HEK293 (cell line): ENCODE measurements around the gene C2CD2L.

Source experiments
- CTCF ChIA-PET: fragments of 350-600 bp; formaldehyde crosslinking; extraction: SDS; loops from one replicate; lab custom pipeline; 2021; ENCODE audit warnings: antibody characterized with exemption; lab: Yijun Ruan, JAX
- POLR2A ChIA-PET: fragments of 300-600 bp; formaldehyde crosslinking; extraction: SDS; loops from one replicate; lab custom pipeline; 2020; ENCODE audit warnings: antibody characterized with exemption, inconsistent platforms; lab: Yijun Ruan, JAX
- H3K27ac ChIP-seq: fragments of 200-500 bp; sonication (Bioruptor generic); 2 replicates; pipeline ENCODE4 v1.5.1; 2014; ENCODE audit warnings: low read depth, low read length, control low read depth, inconsistent platforms; ENCODE audit errors: extremely low read depth
- H3K36me3 ChIP-seq, 2 experiments: fragments of 200-500 bp in 1 of 2; sonication (Bioruptor generic) in 1 of 2; 1 replicate in 1 of 2; 2 replicates in 1 of 2; pipeline ENCODE4 v1.5.1; 2014 to 2017; ENCODE audit warnings: inconsistent platforms in 2 of 2, low read length in 2 of 2; ENCODE audit not compliant: control insufficient read depth in 2 of 2, insufficient read depth in 1 of 2
- H3K4me1 ChIP-seq: fragments of 200-500 bp; sonication (Bioruptor generic); 2 replicates; pipeline ENCODE4 v1.5.1; 2014; ENCODE audit warnings: mild to moderate bottlenecking, low read length, inconsistent platforms; ENCODE audit not compliant: control insufficient read depth, insufficient read depth
- H3K4me3 ChIP-seq: 2 replicates; pipeline ENCODE4 v1.5.1; 2011; ENCODE audit warnings: low read depth, mild to moderate bottlenecking, control low read depth, low read length, moderate library complexity
- H3K9me3 ChIP-seq: fragments of 200-500 bp; sonication (Bioruptor generic); 2 replicates; pipeline ENCODE4 v1.5.1; 2014; ENCODE audit warnings: low read depth, low read length, inconsistent platforms; ENCODE audit not compliant: control insufficient read depth, insufficient read depth
- EGR2 ChIP-seq: fragments of 450-650 bp; formaldehyde crosslinking; IDR thresholded peaks from 2 replicates; pipeline ENCODE4 v1.5.1; 2016; ENCODE audit warnings: low read depth, missing biosample characterization, missing genetic modification characterization
- HOXA7 ChIP-seq: sonication (generic); formaldehyde crosslinking; IDR thresholded peaks from 2 replicates; pipeline ENCODE4 v1.8.1; 2022; ENCODE audit warnings: missing genetic modification reagents, borderline replicate concordance
- IKZF3 ChIP-seq: fragments of 450-650 bp; IDR thresholded peaks from 2 replicates; pipeline ENCODE4 v1.5.0; 2018; ENCODE audit warnings: missing biosample characterization, mild to moderate bottlenecking, missing genetic modification characterization, moderate library complexity
- KLF8 ChIP-seq: fragments of 450-650 bp; formaldehyde crosslinking; IDR thresholded peaks from 2 replicates; pipeline ENCODE4 v1.5.1; 2016; ENCODE audit warnings: missing biosample characterization, missing genetic modification characterization
- OSR2 ChIP-seq: fragments of 450-650 bp; formaldehyde crosslinking; IDR thresholded peaks from 2 replicates; pipeline ENCODE4 v1.5.1; 2016; ENCODE audit warnings: missing biosample characterization, missing genetic modification characterization
- PRDM10 ChIP-seq: fragments of 450-650 bp; formaldehyde crosslinking; IDR thresholded peaks from 2 replicates; pipeline ENCODE4 v1.5.1; 2016; ENCODE audit warnings: missing biosample characterization, missing genetic modification characterization
- SCRT1 ChIP-seq: fragments of 450-650 bp; formaldehyde crosslinking; IDR thresholded peaks from 2 replicates; pipeline ENCODE4 v1.5.1; 2016; ENCODE audit warnings: missing biosample characterization, missing genetic modification characterization, borderline replicate concordance
- SCRT2 ChIP-seq: fragments of 450-650 bp; formaldehyde crosslinking; IDR thresholded peaks from 2 replicates; pipeline ENCODE4 v1.5.1; 2016; ENCODE audit warnings: missing biosample characterization, missing genetic modification characterization
- ZBTB17 ChIP-seq: fragments of 450-650 bp; formaldehyde crosslinking; IDR thresholded peaks from 2 replicates; pipeline ENCODE4 v1.5.1; 2016; ENCODE audit warnings: missing biosample characterization, missing genetic modification characterization
- ZFHX2 ChIP-seq: fragments of 450-650 bp; formaldehyde crosslinking; conservative IDR thresholded peaks from 2 replicates; pipeline ENCODE4 v1.5.1; 2016; ENCODE audit warnings: missing biosample characterization, missing genetic modification characterization
- ZFP69B ChIP-seq: fragments of 450-650 bp; formaldehyde crosslinking; IDR thresholded peaks from 2 replicates; pipeline ENCODE4 v1.5.1; 2016; ENCODE audit warnings: missing biosample characterization, missing genetic modification characterization
- ZNF19 ChIP-seq: fragments of 450-650 bp; formaldehyde crosslinking; IDR thresholded peaks from 2 replicates; pipeline ENCODE4; 2016; ENCODE audit warnings: missing biosample characterization, missing genetic modification characterization, low read depth
- ZNF2 ChIP-seq: fragments of 450-650 bp; formaldehyde crosslinking; IDR thresholded peaks from 2 replicates; pipeline ENCODE4 v1.5.1; 2016; ENCODE audit warnings: missing biosample characterization, missing genetic modification characterization
- ZNF223 ChIP-seq: fragments of 450-650 bp; formaldehyde crosslinking; IDR thresholded peaks from 2 replicates; pipeline ENCODE4 v1.5.1; 2016; ENCODE audit warnings: missing biosample characterization, missing genetic modification characterization
- ZNF248 ChIP-seq: fragments of 450-650 bp; formaldehyde crosslinking; IDR thresholded peaks from 2 replicates; pipeline ENCODE4 v1.5.1; 2017; ENCODE audit warnings: missing biosample characterization, missing genetic modification characterization
- ZNF302 ChIP-seq: fragments of 450-650 bp; formaldehyde crosslinking; IDR thresholded peaks from 2 replicates; pipeline ENCODE4 v1.5.1; 2016; ENCODE audit warnings: missing biosample characterization, missing genetic modification characterization, low read depth
- ZNF433 ChIP-seq: fragments of 450-650 bp; formaldehyde crosslinking; IDR thresholded peaks from 2 replicates; pipeline ENCODE4 v1.5.1; 2016; ENCODE audit warnings: missing biosample characterization, missing genetic modification characterization, low read depth
- ZNF501 ChIP-seq: fragments of 450-650 bp; formaldehyde crosslinking; IDR thresholded peaks from 2 replicates; pipeline ENCODE4 v1.5.1; 2016; ENCODE audit warnings: missing biosample characterization, missing genetic modification characterization
- ZNF600 ChIP-seq: fragments of 450-650 bp; formaldehyde crosslinking; IDR thresholded peaks from 2 replicates; pipeline ENCODE4 v1.5.1; 2016; ENCODE audit warnings: missing biosample characterization, missing genetic modification characterization
- ZNF692 ChIP-seq: fragments of 450-650 bp; formaldehyde crosslinking; IDR thresholded peaks from 2 replicates; pipeline ENCODE4 v1.5.1; 2016; ENCODE audit warnings: missing biosample characterization, missing genetic modification characterization
- ZNF701 ChIP-seq: fragments of 450-650 bp; formaldehyde crosslinking; IDR thresholded peaks from 2 replicates; pipeline ENCODE4 v1.5.1; 2016; ENCODE audit warnings: missing biosample characterization, missing genetic modification characterization

Gene C2CD2L

GRCh38 chr11:119091966-119092879 lies 14.9 kb upstream of the C2CD2L start:
- ChIA-PET POLR2A (interaction anchor here (0.5 to 2.8 kb wide), 13 partner anchors 8 to 411 kb away, joined by 3 to 20 read pairs (median 4); partner anchors contain the start of genes C2CD2L, DPAGT1, HMBS and MCAM), CTCF (interaction anchor here (0.6 to 0.8 kb wide), 3 partner anchors 104 to 369 kb away, joined by 3 to 4 read pairs (median 3); no protein-coding TSS in a partner anchor)
- Histone ChIP-seq H3K9me3 (no peaks in the 10 kb centered on the region), H3K4me1 (no peaks in the 10 kb centered on the region), H3K4me3 (peak overlapping the region; percentile 98), H3K27ac (peak overlapping the region; percentile 82), H3K36me3 (peaks cover 0 to 73% of the 10 kb centered on the region in 2 experiments; a peak in 1 of 3 replicates)
- peak; percentile 79 for TF ChIP-seq ZFP69B (tag by site-specific recombination)
- peak; percentile 27; the same call in 1 of the 2 replicates for TF ChIP-seq EGR2 (tag by site-specific recombination)
- no peak for TF ChIP-seq HOXA7 (CRISPR knock-in tag)
- TF ChIP-seq IKZF3 (tag by site-specific recombination), result 0 out of 2 replicates have a peak, but pooled peaks have one; percentile 31
- no peak for TF ChIP-seq ZNF2
- 0 out of 2 replicates have a peak, but pooled peaks have one; percentile 9 for TF ChIP-seq KLF8 (tag by site-specific recombination)
- TF ChIP-seq OSR2 (tag by site-specific recombination), result peak; percentile 52
- TF ChIP-seq ZNF223 (tag by site-specific recombination), result no peak
- TF ChIP-seq ZFHX2 (tag by site-specific recombination), result peak; percentile 41; the same call in 1 of the 2 replicates
- TF ChIP-seq SCRT1, result peak; percentile 79; the same call in 1 of the 2 replicates
- 0 out of 2 replicates have a peak, but pooled peaks have one; percentile 11 for TF ChIP-seq ZNF501 (tag by site-specific recombination)
- TF ChIP-seq ZNF692 (tag by site-specific recombination), result peak; percentile 73
- TF ChIP-seq ZNF19 (tag by site-specific recombination), result no peak
- no peak for TF ChIP-seq ZNF302
- TF ChIP-seq ZNF701, result no peak
- peak; percentile 74 for TF ChIP-seq SCRT2
- 0 out of 2 replicates have a peak, but pooled peaks have one; percentile 60 for TF ChIP-seq ZBTB17
- TF ChIP-seq ZNF433, result no peak
- peak; percentile 54 for TF ChIP-seq PRDM10 (tag by site-specific recombination)
- peak; percentile 64 for TF ChIP-seq ZNF600 (tag by site-specific recombination)
- TF ChIP-seq ZNF248, result no peak
